Measurements from ENCODE around the gene CYB561.
A peak's percentile ranks its signal among the peaks of the same experiment; 100 is the strongest.

The CYB561 gene

DNA sequence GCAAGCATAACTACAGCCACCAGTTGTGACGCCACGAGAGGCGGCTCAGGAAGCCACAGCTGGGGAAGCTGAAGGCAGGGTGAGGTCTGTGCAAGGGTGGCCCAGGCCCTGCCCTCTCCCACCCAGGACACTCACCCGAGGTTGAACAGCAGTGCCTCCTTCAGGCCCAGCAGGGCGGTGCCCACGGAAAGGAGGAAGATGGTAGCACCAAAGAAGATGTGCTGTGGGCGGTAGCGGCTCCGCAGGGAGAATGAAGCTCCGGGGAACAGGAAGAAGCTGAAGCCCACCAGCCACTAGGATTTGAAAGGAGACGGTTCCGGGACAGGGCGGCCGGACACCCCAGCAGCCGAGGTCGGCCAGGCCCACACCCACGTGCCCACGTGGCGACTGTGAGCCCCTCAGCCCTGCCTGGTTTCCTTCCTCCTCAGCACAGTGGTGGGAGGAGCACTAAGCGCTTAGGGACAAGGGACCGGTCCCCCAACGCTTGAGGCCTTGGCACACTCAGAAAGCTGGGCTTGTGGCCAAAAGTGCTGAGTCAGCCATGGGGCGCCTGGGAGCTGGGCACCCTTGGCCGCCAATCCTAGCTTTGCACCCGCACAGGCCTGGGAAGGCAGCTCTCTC lies 11.0 kb downstream of the CYB561 start:
- DNase-seq (ENCODE audit: low read depth in 3 of 3): no peak

DNA sequence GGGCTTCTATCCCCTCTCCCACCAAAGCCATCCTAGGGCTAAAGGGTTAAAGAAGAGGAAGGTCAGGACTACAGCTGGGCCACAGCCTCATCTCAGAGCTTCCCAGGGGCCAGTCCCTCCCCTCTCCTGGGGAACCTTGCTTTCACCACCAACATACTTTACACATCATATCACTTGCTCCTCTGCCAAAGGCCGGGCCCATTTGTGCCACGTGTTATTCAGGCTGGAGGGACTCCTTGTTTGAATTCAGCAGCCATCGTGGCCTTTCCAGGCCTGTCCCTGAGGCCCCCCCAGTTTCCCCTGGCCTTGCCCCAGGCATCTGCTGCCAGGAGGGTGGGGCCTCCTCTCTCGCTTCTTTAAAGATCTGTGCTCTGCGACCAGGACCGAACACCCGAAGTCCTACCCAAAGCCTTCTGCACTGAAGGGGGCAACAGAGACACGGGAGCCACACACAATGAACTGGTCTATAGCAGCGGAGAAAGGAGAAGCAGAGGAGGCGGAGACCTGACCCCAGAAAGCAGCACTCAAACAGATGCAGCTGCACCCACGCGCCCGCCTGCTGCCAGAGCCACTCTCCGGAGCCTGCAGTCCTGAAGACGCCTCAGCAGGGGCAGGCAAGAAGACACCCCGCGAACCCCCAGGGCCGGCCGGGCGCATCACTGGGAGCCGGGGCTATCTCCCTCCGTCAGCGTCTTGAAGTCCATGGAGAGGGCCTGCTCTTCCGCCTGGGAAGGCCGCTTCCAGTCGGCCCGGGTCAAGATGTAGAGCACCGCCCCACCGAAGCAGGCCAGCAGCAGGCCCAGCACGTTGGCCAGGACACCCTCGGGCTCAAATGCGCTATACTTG lies 12.1 kb downstream of the CYB561 start:
- no peak for DNase-seq (ENCODE audit: low read depth in 3 of 3)

GRCh38 chr17:63431939-63432804 lies 13.9 kb downstream of the CYB561 start:
- DNase-seq (ENCODE audit: low read depth in 3 of 3): no peak

GRCh38 chr17:63431618-63431938 lies 14.5 kb downstream of the CYB561 start:
- no peak for DNase-seq (ENCODE audit: low read depth in 3 of 3)

DNA sequence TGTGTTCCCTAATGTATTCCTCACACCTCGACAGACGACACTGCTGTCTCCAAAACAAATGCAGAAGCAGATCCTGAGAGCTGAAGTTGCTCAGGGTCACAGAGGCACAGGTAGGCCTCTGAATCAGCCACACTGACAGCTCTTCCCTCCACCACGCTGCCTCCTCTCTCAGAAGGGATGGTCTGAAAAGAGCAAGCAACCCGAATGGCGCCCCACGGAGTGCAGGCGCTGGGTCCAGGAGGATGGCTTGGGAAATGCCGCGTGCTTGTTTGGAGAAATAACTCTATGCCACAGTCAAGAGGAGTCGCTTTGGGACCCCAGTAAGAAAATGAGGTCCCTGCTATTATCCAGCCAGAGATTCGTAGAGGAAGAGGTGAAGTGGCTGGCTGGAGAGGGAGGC lies 15.9 kb downstream of the CYB561 start:
- no peak for DNase-seq (ENCODE audit: low read depth in 3 of 3)

- DNase-seq (ENCODE audit: low read depth in 3 of 3): no peak
Observed at GRCh38 chr17:63429766-63430165, 16.3 kb downstream of the CYB561 start.

GRCh38 chr17:63426917-63427308 lies 19.2 kb downstream of the CYB561 start:
- no peak for DNase-seq (ENCODE audit: low read depth in 3 of 3)

DNA sequence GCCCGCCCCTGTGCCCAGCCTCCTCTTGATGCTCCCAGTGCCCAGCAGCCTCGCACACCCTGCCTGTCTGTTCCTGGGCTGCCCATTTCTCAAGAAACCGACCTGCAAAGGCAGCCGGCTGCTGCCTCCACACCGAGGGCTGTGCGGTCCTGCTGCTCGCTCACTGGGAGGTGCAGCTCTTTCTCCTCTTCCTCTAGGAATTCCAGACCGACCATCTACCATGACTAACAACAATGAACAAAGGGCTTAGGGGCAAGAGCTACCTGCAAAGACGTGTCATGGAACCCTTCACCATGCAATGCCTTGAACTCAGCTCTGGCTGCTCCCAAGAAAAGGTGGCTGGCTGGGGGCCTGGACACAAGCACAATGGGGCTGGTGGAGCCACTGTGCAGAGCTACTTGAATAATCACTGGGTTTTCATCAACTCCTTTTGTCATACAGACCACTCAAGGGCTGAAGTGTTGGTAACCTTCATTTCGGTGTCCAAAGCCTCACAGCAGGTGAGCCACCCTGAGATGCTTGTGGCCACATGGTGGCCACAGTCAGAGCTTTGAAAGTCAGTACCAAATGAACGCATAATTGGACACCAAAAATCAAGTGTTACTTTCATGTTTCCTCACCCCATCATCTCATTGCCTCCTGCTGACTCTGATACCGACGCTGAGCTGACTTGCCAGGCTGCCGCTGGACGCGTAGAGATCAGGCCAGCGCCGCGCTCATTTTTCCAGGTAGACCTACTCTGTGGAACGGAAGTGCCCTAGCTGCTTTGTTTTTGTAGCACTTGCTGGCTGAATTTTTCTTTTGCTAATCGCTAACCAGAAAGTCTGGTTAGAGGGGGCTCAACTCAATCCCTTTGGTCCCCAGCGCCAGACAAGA lies 19.8 kb downstream of the CYB561 start:
- DNase-seq (ENCODE audit: low read depth in 3 of 3): no peak

DNA sequence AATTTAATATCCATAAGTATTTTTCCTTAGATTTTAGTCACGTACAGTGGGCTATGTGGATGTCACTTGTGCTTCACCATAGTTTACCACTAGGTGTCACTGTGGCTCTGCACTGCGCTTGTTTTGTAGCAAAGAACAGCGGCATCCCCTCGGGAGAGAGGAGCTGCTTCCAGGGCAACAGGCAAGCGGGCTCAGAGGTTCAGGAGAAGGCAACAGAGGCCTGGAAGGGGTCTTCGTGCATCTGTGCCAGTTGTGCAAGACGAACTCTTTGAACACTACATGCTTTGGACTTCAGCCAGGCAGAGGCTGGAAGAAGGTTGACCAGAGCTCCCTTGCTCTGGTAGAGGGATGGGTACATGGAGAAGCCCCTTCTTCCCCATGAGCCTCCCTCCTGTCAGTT lies 20.6 kb downstream of the CYB561 start:
- peak; percentile 34 to 65 (median 54) for DNase-seq (ENCODE audit: low read depth in 3 of 3)

DNA sequence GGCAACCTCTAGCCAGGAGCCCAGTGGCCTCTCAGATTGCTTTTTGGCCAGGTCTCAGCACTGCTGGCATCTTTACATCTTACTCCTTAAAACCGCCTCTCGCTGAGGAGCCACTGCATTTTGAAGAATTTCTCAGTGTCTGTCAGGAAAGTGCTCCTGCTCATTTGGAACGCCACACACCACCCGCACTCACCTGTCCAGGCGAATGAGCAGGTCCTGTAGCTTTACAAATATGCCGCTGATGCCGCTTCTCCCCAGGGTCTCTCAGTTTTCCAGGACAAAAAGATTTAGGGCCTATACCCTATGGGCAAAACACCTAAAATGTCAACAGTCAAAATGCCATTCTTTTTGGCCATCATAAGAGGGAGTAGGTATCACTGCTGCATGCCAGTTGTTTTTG lies 22.1 kb downstream of the CYB561 start:
- DNase-seq (ENCODE audit: low read depth in 3 of 3): no peak

GRCh38 chr17:63423251-63423950 lies 22.7 kb downstream of the CYB561 start:
- no peak for DNase-seq (ENCODE audit: low read depth in 3 of 3)

- no peak for DNase-seq (ENCODE audit: low read depth in 3 of 3)
Observed at GRCh38 chr17:63421681-63422645, 24.1 kb downstream of the CYB561 start.

GRCh38 chr17:63420868-63421680 lies 25.0 kb downstream of the CYB561 start:
- no peak for DNase-seq (ENCODE audit: low read depth in 3 of 3)

DNA sequence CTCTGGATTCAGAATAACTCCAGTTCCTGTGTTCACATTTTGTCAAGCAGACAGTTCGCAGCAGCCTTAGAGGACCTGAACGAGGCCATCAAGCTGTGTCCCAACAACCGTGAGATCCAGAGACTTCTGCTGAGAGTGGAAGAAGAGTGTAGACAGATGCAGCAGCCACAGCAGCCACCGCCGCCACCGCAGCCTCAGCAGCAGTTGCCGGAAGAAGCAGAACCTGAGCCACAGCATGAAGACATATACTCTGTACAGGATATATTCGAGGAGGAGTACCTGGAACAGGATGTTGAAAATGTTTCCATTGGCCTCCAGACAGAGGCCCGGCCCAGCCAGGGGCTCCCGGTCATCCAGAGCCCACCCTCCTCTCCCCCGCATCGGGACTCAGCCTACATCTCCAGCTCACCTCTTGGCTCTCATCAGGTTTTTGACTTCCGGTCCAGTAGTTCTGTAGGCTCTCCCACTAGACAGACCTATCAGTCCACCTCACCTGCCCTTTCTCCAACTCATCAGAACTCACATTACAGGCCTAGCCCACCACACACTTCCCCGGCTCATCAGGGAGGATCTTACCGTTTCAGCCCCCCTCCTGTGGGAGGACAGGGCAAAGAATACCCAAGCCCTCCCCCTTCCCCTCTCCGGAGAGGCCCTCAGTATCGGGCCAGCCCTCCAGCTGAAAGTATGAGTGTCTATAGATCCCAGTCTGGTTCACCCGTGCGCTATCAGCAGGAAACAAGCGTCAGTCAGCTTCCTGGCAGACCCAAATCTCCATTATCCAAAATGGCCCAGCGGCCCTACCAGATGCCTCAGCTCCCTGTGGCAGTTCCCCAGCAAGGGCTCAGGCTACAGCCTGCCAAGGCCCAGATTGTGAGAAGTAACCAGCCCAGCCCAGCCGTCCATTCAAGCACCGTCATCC lies 25.9 kb downstream of the CYB561 start:
- DNase-seq (ENCODE audit: low read depth in 3 of 3): peak in 1 of 3 experiments; percentile 24

- DNase-seq (ENCODE audit: low read depth in 3 of 3): no peak
Observed at GRCh38 chr17:63419398-63419797, 26.7 kb downstream of the CYB561 start.

DNA sequence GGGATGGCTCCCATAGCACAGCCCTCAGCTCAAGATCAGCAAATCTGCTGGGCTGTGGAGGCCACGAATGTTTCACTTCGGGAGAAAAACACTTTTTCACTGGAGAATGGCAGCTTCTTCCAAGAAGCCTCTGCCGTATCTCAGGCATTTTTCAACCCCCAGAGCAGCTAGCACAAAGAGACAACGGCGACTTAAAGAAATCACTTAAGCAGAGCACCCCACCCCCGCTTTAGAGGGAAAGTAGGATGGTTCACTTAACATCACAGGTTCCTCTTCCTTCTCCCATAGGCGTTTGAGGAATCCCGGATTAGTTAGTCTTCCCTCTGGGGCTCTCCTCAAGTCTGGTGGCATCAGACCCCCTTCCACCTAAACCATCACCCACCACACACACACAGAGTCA lies 27.6 kb downstream of the CYB561 start:
- no peak for DNase-seq (ENCODE audit: low read depth in 3 of 3)

DNA sequence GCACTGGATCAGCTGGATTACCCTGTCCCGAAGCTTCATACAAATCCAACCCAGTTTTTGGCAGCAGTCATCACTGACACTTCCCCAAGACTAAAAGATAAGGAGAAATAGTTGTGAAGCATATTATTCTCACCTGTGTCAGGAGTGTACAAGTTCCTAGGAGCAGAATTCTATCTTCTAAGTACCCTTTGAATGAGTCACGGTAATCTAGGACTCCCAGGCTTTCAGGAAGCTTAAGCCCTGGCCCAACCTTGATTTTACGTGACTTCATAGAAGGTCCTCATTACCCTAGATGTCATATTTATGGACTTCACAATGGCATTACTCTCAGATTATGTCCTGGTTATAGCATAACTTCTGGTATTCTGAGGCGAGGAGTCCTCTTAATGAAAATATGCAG lies 31.9 kb downstream of the CYB561 start:
- DNase-seq (ENCODE audit: low read depth in 3 of 3): no peak

GRCh38 chr17:63413128-63413527 lies 33.0 kb downstream of the CYB561 start:
- no peak for DNase-seq (ENCODE audit: low read depth in 3 of 3)
